BLaER1 (cell line): ENCODE data around the gene LSAMP.

Source experiments
- H3K27ac ChIP-seq: shearing (Covaris generic); formaldehyde crosslinking; 2 replicates; pipeline ENCODE4 v1.8.1; 2022
- H3K27me3 ChIP-seq: shearing (Covaris generic); formaldehyde crosslinking; 2 replicates; pipeline ENCODE4 v1.8.1; 2022
- H3K36me3 ChIP-seq: shearing (Covaris generic); formaldehyde crosslinking; 2 replicates; pipeline ENCODE4 v1.8.1; 2022
- H3K4me1 ChIP-seq: shearing (Covaris generic); formaldehyde crosslinking; 2 replicates; pipeline ENCODE4 v1.8.1; 2022
- H3K4me2 ChIP-seq: shearing (Covaris generic); formaldehyde crosslinking; 2 replicates; pipeline ENCODE4 v1.8.1; 2022
- H3K4me3 ChIP-seq: shearing (Covaris generic); formaldehyde crosslinking; 2 replicates; pipeline ENCODE4 v1.8.1; 2022
- H3K9ac ChIP-seq: shearing (Covaris generic); formaldehyde crosslinking; 2 replicates; pipeline ENCODE4 v1.8.1; 2022
- H3K9me3 ChIP-seq: shearing (Covaris generic); formaldehyde crosslinking; 2 replicates; pipeline ENCODE4 v1.8.1; 2022
- H4K20me1 ChIP-seq: shearing (Covaris generic); formaldehyde crosslinking; 2 replicates; pipeline ENCODE4 v1.8.1; 2022
- Cebpa-rat ChIP-seq: shearing (Covaris generic); IDR thresholded peaks from 2 replicates; pipeline ENCODE4 v1.8.1; 2022

LSAMP gene

DNA sequence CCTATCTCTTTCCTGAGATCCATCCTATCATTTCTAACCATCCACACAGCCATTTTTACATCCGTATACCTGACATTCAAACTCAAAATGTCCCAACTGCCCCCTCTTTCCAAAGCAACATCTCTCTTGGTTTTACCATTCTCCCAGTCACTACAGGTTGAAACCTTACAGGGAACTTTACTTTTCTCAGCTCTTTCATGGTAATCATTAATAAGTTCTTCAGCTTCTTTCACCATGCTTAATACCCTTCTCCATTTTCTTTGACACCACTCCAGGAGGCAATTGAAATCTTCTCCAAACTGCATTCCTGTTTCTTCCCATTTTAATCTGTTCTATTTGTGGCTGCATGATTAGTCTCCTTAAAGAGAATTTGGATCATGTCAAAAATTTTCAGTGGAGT lies 469.5 kb downstream of the LSAMP start:
- Histone ChIP-seq H3K36me3 (no peaks in the 10 kb centered on the region), H4K20me1 (no peaks in the 10 kb centered on the region), H3K4me2 (no peak overlapping the region), H3K9me3 (no peaks in the 10 kb centered on the region), H3K27ac (no peak overlapping the region), H3K4me3 (no peak overlapping the region), H3K9ac (no peak overlapping the region), H3K4me1 (no peaks in the 10 kb centered on the region), H3K27me3 (no peaks in the 10 kb centered on the region)
- no peak for TF ChIP-seq Cebpa-rat

GRCh38 chr3:115975353-115975752 lies 469.9 kb downstream of the LSAMP start:
- no peak overlapping the region for H3K27ac ChIP-seq
- no peaks in the 10 kb centered on the region for H3K9me3 ChIP-seq
- no peaks in the 10 kb centered on the region for H3K27me3 ChIP-seq
- H4K20me1 ChIP-seq = no peaks in the 10 kb centered on the region
- TF ChIP-seq Cebpa-rat = no peak
- H3K9ac ChIP-seq = no peak overlapping the region
- no peaks in the 10 kb centered on the region for H3K4me1 ChIP-seq
- H3K4me2 ChIP-seq = no peak overlapping the region
- no peak overlapping the region for H3K4me3 ChIP-seq
- H3K36me3 ChIP-seq = no peaks in the 10 kb centered on the region

DNA sequence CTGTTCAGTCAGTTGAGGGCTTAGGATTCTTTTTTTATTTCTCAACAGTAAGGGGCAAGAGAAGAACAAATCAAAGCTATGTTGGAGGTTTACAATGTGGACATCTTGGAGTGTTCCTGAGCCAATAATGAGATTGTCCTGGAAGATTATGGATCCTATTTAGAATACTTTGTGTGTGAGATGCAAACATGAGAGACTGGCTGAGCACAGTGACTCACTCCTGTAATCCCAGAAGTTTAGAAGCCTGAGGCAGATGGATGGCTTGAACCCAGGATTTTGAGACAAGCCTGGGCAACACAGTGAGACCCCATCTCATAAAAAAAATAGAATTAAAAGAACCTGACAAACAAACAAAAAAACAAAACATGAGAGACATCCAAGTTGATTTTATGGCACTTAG lies 470.3 kb downstream of the LSAMP start:
- H3K9ac ChIP-seq = no peak overlapping the region
- no peaks in the 10 kb centered on the region for H3K27me3 ChIP-seq
- no peak overlapping the region for H3K27ac ChIP-seq
- no peaks in the 10 kb centered on the region for H3K36me3 ChIP-seq
- no peak overlapping the region for H3K4me2 ChIP-seq
- H3K4me1 ChIP-seq = no peaks in the 10 kb centered on the region
- H3K4me3 ChIP-seq = no peak overlapping the region
- H4K20me1 ChIP-seq = no peaks in the 10 kb centered on the region
- no peaks in the 10 kb centered on the region for H3K9me3 ChIP-seq
- TF ChIP-seq Cebpa-rat = no peak

DNA sequence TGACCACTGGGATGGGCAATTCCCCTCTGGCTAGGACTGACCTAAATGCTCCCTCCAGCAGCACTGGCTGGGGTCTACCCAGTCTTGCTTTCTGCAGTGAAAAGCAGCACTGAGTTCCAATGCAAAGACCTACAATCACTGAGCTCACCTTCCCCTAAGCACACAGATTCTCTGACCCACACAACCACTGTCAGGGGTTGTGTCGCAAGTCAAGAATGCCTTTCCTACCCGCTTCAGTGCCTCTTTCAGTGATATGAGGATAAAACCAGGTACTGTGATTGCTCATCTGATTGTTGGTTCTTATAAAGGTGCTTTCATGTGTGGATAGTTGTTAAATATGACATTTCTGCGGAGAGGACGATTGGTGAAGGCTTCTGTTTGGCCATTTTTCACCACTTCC lies 476.4 kb downstream of the LSAMP start:
- H3K9me3 ChIP-seq = no peaks in the 10 kb centered on the region
- H3K9ac ChIP-seq = no peak overlapping the region
- no peaks in the 10 kb centered on the region for H3K27me3 ChIP-seq
- H3K36me3 ChIP-seq = no peaks in the 10 kb centered on the region
- no peaks in the 10 kb centered on the region for H3K4me1 ChIP-seq
- H3K4me3 ChIP-seq = no peak overlapping the region
- H3K27ac ChIP-seq = no peak overlapping the region
- no peak overlapping the region for H3K4me2 ChIP-seq
- no peak for TF ChIP-seq Cebpa-rat
- no peaks in the 10 kb centered on the region for H4K20me1 ChIP-seq

- no peaks in the 10 kb centered on the region for H3K27me3 ChIP-seq
- H4K20me1 ChIP-seq = no peaks in the 10 kb centered on the region
- no peaks in the 10 kb centered on the region for H3K4me1 ChIP-seq
- no peaks in the 10 kb centered on the region for H3K36me3 ChIP-seq
- H3K4me2 ChIP-seq = no peak overlapping the region
- no peak for TF ChIP-seq Cebpa-rat
- no peak overlapping the region for H3K9ac ChIP-seq
- no peaks in the 10 kb centered on the region for H3K9me3 ChIP-seq
- no peak overlapping the region for H3K4me3 ChIP-seq
- no peak overlapping the region for H3K27ac ChIP-seq
Observed at GRCh38 chr3:115961380-115961779, 483.9 kb downstream of the LSAMP start.

DNA sequence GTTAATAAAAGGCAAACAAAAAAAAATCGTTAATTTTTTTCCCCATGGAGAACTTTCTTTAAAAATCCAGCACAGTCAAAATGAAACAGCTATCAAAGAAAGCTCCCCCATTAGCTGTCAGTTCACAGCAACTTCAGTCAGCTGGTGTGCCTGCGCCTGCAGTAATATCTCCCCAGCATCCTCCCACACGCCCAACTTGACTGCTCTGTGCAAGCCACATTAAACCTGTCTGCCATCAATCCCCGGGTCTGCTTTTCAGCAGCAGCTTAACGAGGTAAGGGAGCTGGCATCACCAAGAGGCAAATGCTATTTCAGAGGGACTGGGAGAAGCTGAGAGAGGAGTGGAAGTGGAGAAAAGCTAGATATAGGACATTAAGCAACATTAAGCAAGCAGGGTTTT lies 484.5 kb downstream of the LSAMP start:
- TF ChIP-seq Cebpa-rat = no peak
- H3K4me1 ChIP-seq = no peaks in the 10 kb centered on the region
- no peaks in the 10 kb centered on the region for H3K9me3 ChIP-seq
- no peak overlapping the region for H3K4me2 ChIP-seq
- no peaks in the 10 kb centered on the region for H4K20me1 ChIP-seq
- no peak overlapping the region for H3K9ac ChIP-seq
- H3K36me3 ChIP-seq = no peaks in the 10 kb centered on the region
- H3K27ac ChIP-seq = no peak overlapping the region
- H3K4me3 ChIP-seq = no peak overlapping the region
- no peaks in the 10 kb centered on the region for H3K27me3 ChIP-seq

- TF ChIP-seq Cebpa-rat = no peak
- no peaks in the 10 kb centered on the region for H3K27me3 ChIP-seq
Observed at GRCh38 chr3:115958526-115958925, 486.8 kb downstream of the LSAMP start.

GRCh38 chr3:115947325-115947724 lies 498.0 kb downstream of the LSAMP start:
- H3K4me3 ChIP-seq = no peak overlapping the region
- H3K9me3 ChIP-seq = no peaks in the 10 kb centered on the region
- H4K20me1 ChIP-seq = no peaks in the 10 kb centered on the region
- H3K9ac ChIP-seq = no peak overlapping the region
- H3K27ac ChIP-seq = no peak overlapping the region
- peaks cover 9% of the 10 kb centered on the region; the same call in 1 of the 2 replicates for H3K4me1 ChIP-seq
- TF ChIP-seq Cebpa-rat = no peak
- H3K27me3 ChIP-seq = no peaks in the 10 kb centered on the region
- H3K36me3 ChIP-seq = no peaks in the 10 kb centered on the region
- H3K4me2 ChIP-seq = 0 out of 2 replicates have a peak overlapping the region, but pooled peaks have one; percentile 14

More at GRCh38 chr3:115958526-115958925, 486.8 kb downstream of the LSAMP start:
- Histone ChIP-seq H3K9me3 (no peaks in the 10 kb centered on the region), H3K4me3 (no peak overlapping the region), H3K27ac (no peak overlapping the region), H3K4me2 (no peak overlapping the region), H3K9ac (no peak overlapping the region), H3K4me1 (no peaks in the 10 kb centered on the region), H3K36me3 (no peaks in the 10 kb centered on the region), H4K20me1 (no peaks in the 10 kb centered on the region)

DNA sequence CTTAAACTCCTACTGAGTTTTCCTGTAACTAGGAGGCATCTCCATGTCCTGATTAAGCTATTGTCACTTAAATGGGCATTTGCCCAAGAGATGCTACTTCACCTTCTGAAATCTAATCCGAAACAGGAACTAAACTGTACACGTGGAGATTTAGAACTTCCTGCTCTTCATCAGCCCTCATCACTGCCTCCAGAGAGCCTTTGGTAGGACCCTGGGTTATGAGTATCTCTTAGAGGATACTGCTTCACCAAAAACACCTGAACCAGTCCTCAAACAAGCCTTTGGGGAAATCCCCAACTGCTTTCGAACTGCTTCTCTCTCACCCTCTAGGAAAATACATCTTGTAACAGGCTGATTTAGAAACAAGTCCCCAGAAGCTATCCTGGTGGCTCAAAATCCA lies 501.7 kb downstream of the LSAMP start:
- H3K27me3 ChIP-seq = no peaks in the 10 kb centered on the region
- no peak overlapping the region for H3K9ac ChIP-seq
- no peak overlapping the region for H3K27ac ChIP-seq
- no peak overlapping the region for H3K4me2 ChIP-seq
- H3K4me1 ChIP-seq = peaks cover 9% of the 10 kb centered on the region; the same call in 1 of the 2 replicates
- H4K20me1 ChIP-seq = no peaks in the 10 kb centered on the region
- peaks cover 6% of the 10 kb centered on the region; the same call in 1 of the 2 replicates for H3K9me3 ChIP-seq
- TF ChIP-seq Cebpa-rat = no peak
- H3K36me3 ChIP-seq = no peaks in the 10 kb centered on the region
- no peak overlapping the region for H3K4me3 ChIP-seq

DNA sequence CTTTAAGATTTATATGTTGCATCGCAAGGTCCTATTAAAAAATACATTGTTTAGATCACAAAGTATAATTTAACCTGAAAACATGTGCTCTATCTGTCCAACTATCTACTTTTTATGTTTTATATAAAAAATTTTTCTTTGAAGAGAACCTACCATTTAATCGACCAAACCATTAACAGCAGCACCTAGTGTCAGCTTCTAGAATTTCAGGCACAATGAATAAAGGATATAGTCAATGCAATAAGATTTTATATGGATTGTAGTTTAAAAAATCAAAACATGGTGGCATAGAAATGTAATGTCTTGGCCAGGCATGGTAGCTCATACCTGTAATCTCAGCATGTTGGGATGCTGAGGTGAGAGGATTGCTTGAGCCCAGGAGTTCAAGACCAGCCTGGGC lies 508.2 kb downstream of the LSAMP start:
- TF ChIP-seq Cebpa-rat = no peak
- Histone ChIP-seq H3K36me3 (no peaks in the 10 kb centered on the region), H3K9ac (no peak overlapping the region), H4K20me1 (no peaks in the 10 kb centered on the region), H3K27ac (no peak overlapping the region), H3K9me3 (peaks cover 6% of the 10 kb centered on the region; the same call in 1 of the 2 replicates), H3K4me3 (no peak overlapping the region), H3K27me3 (no peaks in the 10 kb centered on the region), H3K4me1 (no peaks in the 10 kb centered on the region), H3K4me2 (no peak overlapping the region)

DNA sequence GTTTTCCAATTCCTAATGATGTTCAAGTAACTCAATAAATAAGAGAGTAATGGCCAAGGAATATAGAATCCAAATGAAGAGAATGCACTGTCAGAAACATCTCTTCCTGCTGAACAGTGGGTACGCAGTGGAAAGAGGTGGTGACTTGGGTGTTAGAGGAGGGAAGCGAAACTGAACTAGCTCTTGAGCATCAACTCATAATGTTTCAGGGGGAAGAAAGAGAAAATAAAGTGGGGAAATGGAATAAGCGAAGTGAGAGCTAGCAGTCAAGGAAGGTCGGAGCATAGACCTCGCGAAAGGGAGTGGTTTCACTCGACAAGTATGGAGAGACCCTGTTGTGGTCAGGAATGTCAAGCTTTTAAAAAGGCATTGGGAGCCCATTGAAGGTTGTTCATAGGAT lies 512.5 kb downstream of the LSAMP start:
- Histone ChIP-seq H3K36me3 (no peaks in the 10 kb centered on the region), H3K9me3 (no peaks in the 10 kb centered on the region), H3K27me3 (no peaks in the 10 kb centered on the region), H3K4me2 (no peak overlapping the region), H3K4me1 (peaks cover 6% of the 10 kb centered on the region), H3K27ac (no peak overlapping the region), H3K9ac (no peak overlapping the region), H4K20me1 (no peaks in the 10 kb centered on the region), H3K4me3 (no peak overlapping the region)
- TF ChIP-seq Cebpa-rat = no peak
